A549 treated with ZK216348 at 1 μM for 4 hours (cell line): ENCODE data around the gene SNCA. TPM values are rescaled to one million over a fixed set of nuclear protein-coding genes. Genes with fewer than 3 reads are reported as not detected.

ENCODE experiments used
- total RNA-seq: library from RNA; stranded (reverse); fragments of 200-300 nt; extraction: Qiagen RNA extraction; gene quantifications from 5 replicates; pipeline ENCODE4 v1.2.3, GENCODE V29; 2022; ENCODE audit warnings: low read depth

Gene SNCA
- total RNA-seq: 0.20 to 0.74 TPM (median 0.39 TPM) in 3 of 5 replicates, not detected in the others

DNA sequence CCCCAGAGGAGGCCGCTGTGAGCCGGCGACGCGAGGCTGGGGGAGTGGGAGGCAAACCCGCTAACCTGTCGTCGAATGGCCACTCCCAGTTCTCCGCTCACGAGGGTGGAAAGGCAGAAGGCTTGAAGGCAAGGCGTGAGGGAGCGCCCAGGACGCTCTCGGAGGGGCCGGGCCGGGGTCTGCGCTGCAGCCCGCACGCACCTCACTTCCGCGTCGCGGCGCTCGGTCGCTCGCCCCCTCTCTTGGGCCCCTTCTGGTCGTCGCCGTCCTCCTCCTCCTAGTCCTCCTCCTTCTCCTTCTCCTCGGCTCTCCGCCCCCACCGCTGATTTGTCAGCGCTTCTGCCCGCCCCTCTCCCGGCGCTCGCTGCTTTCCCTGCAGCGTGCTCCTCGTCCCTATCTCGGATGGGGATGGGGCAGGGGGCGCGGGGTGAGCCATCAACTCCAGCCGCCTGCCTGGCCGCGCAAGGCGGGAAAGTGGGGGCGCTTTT is at the start of gene SNCA:
SNCA (minus strand) TSS at position 265 of the 488 bp plus-strand sequence. CDS start 1,494 bp downstream, outside the sequence.

Other genes starting within 250 kb of the SNCA start
- gene MMRN1, start 57.7 kb upstream of the SNCA start, total RNA-seq: not detected in 5 replicates